HG03060 (cell line): ENCODE data around the gene INAVA.
"Not testable (repeated sequence)": the region's sequence is repeated elsewhere in the genome, so short reads cannot be mapped to it uniquely, and the experiment has no call there.

ENCODE experiments used
- ATAC-seq: cut with Tn5 transposase; IDR thresholded peaks from one replicate; pipeline ENCODE4 v1.9.1; 2021; ENCODE audit warnings: low read depth, moderate number of reproducible peaks; ENCODE audit not compliant: unreplicated experiment

The INAVA gene

DNA sequence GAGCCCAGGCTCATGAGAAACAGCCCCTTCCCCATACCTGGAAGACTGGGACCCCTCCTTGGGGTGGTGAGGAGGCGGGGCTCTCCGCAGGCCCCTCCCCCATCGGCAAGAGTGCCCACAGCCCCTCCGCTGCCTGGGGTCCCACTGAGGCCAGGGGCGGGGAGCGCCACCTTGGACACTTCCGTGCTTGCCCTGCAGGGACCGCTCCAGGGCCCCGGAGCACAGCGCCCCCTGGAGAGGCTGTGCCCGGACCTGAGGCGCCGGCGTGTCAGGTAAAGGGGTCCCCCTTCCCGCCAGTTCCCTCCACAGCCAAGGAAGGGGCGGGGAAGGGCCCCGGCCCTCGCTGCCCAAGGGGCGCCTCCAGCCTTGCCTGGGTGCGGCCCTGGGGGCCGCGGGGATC, 21.5 kb downstream of the INAVA start:
- ATAC-seq = no peak

DNA sequence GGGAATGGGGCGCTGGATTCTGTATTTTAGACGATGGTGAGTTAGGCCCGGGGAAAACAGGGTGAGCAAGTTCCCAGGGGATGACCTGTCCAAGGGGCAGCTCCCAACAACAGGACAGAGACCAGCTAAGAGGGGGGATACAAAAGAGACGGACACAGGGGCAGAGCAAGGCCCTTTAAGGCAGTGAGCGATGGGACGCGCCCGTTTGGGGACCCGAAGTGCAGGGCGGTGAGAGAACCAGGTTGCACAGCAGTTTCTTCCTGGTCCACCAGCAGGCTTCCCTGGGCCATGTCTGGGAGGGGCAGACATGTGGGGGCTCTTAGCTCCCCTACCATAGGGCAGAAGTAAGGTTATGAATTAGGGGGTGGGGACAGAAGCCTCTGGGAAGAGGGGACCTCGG, 22.0 kb downstream of the INAVA start:
- ATAC-seq = no peak

DNA sequence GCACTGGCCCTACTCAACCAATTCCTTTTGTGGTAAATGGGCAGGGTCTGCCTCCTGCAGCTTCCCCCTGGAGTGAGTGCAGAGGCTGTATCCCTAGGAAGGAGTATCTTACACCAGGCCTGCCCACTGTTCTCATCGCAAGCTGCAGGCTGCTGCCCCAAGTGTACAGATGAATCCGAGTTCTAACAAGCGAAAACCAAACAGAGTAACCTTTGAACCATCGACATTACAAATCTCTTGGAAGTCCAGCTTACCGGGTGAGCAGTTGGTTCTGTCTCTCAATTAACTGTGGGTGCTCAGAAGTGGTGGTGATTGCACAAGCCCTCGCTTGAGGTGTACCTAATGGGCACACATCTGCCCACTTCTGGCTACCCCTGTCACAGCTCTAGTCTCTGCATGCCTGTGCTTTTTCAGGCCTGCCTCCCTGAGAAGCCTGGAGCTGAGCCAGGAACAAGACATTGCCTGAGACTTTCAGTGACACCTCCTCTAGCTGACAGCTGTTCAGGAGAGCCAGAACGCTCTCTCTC, 22.7 kb downstream of the INAVA start:
- ATAC-seq = no peak

DNA sequence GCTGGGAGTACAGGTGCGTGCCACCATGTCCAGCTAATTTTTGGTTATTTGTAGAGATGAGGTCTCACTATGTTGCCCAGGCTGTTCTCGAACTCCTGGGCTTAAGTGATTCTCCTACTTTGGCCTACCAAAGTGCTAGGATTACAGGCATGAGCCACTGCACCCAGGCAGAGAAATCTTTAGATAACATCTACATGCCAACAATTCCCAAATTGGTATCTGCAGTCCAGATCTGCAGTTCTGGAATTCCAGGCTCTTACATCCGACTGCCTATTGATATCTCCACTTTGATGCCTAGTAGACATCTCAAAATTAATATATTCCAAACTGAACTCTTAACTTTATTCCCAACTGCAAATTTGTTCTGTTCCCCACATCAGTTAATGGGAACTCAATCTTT, 23.3 kb downstream of the INAVA start:
- ATAC-seq = no peak

DNA sequence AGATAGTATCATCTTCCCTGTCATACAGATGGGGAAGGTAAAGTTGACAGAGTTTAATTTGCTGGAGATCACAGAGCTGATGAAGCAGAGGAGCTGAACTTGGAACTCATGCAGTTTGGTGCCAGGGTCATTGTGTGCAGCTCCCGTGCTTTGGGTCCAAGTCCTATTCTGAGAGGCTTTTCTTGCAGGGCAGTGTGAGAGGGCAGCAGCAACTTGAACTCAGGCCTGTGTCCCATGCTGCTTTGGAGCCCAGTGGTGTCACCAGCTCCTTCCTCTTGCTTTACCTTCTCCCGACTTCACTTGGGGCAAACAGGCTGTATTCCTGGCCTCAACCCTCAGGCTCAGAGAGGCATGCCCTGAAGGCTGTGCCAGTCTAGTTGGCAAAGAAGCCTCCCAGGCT, 24.7 kb downstream of the INAVA start:
- ATAC-seq = no peak

DNA sequence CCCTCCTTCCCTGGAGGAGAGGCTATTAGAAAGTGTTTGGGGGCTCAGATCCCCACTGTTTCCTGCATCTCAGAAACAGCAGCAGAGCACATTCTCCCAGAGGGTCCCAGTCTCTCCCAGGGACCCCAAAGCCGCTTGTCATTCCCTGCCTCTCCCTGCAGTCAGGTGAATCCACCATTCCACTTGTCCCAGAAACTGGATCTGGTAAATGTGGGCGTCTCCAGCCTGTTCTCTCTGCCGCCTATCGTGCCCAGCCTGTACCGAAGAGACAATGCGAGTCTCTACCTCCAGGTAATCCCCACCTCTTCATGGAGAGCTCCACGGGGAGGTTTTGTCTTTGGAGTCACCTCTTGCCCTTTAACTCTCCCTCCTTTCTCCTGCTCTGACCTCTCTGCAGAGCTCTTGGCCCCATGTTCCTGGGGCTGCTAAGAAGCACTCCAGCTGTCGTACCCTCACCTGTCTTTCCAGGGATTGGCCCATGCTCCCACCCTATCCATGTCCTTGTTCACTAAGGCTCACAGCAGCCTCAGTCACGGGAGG, 26.9 kb downstream of the INAVA start:
- ATAC-seq = no peak

DNA sequence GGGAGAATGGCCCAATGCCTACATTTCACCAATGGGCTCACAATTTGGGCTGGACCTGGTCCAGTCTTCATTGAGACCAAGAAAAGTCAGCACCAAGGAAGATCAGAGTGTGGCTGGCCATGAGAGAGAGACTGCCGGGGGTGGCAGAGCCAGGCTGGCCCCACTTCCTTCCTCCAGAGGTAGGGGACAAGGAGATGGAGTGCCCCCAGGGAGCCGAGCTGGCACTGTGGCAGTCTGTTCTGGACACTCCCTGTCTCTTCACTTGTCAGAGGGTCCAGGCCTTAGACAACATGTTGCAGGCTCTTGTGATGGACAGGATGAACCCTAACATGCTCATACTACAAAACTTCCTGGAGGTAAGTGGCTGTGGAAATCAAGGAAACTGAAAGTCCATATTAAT, 27.7 kb downstream of the INAVA start:
- no peak for ATAC-seq

DNA sequence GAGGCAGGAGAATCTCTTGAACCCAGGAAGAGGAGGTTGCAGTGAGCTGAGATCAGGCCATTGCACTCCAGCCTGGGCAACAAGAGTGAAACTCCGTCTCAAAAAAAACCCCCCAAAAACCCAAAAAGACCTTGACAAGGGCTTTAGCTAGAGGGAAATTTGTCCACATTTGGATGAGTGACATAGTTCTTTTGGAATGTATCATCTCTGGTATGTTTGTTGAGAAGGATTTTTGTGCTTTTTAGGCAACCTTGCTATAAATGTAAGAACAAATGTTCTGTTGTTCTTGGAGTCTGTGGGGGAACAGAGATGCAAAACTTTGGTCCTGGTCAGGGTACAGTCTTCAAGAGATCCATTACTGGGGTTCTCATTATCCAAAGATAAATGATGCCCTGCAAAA, 28.9 kb downstream of the INAVA start:
- ATAC-seq = no peak

DNA sequence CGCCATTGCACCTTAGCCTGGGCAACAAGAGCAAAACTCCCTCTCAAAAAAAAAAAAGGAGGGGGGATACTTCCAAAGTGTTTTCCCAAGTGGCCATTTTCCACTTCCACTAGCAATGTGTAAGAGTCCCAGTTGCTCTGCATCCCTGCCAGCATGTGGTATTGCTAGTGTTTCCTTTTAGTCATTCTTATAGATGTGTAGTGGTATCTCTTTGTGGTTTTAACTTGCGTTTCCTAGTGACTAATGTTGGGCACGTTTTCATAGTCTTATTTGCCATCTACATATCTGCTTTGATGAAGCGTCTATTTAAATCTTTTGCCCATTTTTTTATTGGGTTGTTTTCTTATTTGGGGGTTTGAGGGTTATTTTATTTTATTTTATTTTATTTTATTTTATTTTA, 31.1 kb downstream of the INAVA start:
- ATAC-seq = no peak

DNA sequence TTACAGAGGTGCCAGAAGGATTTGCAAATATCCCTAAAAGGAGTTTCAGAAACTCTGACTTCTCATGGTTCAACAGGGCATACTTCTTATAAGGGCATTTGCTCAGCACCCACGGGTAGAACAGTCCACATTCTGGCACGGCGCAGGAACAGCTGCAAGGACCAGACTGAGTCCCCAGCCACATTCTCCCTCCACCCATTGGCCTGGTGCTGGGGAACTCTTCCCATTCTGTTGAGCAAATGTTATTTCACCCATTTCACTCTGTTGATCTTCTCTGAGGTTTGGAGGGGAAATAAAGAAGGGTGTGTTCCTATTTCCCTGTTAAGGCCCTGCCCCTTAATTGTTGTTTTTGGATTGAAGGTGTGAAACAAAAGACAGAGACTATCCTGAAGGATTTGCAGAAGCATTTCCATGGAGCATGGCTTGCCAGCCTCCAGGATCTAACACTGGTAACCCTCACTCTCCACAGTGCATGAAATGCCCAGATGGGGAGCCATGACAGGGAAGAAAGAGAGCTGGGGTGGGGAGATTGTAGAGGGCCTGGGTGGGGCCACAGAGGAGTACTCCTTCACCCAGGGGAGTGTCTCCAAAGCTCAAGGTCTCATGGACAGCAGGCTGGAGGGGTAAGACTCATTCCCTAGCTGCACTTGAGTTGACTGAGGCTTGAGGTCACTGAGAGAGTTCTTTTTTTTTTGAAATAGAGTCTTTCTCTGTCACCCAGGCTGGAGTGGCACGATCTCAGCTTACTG, 35.0 kb downstream of the INAVA start:
- ATAC-seq = no peak

DNA sequence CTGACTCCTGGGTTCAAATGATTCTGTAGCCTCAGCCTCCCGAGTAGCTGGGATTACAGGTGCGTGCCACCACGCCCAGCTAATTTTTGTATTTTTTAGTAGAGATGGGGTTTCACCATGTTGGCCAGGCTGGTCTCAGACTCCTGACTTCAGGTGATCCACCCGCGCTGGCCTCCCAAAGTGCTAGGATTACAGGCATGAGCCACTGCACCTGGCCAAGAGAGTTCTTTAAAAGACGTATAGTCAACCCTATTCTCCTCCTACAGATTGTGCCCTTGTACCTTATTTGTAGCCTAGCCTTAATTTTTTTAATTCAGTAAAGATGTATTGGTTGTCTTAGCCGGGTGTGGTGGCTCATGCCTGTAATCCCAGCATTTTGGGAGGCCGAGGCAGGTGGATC, 35.6 kb downstream of the INAVA start:
- ATAC-seq = not testable (repeated sequence)

DNA sequence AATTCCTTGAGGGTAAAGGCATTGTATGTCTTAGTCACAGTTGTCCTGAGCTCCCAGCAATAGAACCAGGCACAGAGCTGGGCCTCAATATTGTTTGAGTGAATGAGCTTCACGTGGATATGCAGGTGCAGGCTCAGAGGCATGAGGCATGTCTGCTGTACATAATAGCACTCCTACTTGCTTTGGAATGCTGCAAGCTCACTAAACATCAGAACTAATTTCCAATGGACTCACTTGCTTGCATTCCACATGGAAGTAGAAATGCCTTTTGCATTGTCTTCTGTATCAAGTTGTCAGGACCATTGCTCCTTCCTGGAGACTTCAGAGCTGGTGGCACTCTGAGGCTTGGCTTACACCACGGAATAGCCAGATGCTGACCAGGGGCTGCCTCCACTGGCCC, 37.1 kb downstream of the INAVA start:
- ATAC-seq = no peak

DNA sequence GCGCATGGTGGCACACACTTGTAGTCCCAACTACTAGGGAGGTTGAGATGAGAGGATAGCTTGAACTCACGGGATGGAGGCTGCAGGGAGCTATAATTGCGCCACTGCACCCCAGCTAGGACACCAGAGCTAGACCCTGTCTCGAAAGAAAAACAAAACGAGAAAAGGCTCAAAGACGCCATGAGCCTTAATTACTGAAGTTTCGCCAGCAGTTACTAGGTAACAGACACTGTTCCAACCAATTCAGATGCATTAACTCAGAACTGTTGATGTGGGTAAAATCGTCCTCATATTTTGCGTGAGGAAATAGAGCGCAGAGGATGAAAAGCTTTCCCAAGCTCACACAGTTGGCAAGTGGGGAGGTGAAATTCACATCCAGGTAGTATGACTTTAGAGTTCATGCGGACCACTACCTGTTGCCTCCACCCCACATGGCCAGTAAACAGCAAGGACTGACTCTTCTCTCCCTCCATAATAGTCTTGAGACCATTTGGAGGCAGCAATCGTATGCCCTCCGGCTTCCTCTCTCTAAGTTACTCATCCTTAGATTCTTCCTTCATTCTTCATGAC, 40.1 kb downstream of the INAVA start:
- no peak for ATAC-seq

DNA sequence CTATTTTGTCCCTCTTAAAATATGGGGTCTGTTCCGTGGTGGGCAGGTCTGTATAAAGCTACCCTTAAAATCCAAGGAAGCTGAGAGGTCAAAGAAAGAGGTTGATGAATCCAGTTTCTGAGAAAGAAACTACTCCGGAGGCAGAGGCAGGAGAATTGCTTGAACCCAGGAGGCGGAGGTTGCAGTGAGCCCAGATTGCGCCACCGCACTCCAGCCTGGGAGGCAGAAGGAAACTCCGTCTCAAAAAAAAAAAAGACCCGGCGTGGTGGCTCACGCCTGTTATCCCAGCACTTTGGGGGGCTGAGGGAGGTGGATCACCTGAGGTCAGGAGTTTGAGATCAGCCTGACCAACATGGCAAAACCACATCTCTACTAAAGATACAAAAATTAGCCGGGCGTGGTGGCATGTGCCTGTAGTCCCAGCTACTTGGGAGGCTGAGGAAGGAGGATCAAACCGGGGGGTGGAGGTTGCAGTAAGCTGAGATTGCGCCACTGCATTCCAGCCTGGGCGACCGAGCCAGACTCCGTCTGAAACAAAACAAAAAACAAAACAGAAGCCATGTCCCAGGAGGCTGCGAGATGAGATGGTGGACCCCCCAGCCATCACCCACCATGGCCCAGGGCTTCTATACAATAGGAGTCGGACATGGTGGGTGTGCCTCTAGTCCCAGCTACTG, 40.7 kb downstream of the INAVA start:
- not testable (repeated sequence) for ATAC-seq

DNA sequence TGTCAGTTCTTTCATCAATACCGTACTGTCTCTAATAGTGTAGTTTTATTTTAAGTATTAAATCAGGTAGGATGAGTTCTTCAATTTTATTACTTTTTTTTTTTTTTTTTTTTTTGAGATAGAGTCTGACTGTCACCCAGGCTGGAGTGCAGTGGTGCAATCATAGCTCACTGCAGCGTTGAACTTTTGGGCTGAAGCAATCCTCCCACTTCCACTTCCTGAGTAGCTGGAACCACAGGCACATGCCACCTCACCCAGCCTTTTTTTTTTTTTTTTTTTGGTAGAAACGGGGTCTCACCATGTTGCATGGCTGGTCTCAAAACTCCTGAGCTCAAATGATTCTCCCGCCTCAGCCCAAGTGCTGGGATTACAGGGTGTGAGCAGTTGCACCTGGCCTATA, 44.3 kb downstream of the INAVA start:
- no peak for ATAC-seq

DNA sequence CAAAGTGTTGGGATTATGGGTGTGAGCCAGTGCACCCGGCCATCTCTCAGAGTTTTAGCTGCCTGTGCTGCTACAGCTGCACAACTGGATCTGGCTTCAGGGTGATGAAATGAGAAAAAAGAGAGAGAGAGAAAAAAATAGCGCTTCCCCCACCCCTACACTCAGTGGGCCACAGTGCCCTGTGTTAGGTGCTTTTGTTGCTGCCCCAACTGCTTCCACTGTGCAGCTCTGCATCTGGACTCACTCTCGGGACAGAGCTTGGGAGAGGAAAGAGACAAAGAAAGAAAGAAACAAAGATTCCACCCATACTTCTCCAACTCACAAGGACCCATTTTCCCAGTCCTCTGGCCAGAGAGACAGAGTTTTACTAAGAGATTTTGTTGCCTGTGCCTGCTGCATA, 50.4 kb downstream of the INAVA start:
- ATAC-seq = no peak

DNA sequence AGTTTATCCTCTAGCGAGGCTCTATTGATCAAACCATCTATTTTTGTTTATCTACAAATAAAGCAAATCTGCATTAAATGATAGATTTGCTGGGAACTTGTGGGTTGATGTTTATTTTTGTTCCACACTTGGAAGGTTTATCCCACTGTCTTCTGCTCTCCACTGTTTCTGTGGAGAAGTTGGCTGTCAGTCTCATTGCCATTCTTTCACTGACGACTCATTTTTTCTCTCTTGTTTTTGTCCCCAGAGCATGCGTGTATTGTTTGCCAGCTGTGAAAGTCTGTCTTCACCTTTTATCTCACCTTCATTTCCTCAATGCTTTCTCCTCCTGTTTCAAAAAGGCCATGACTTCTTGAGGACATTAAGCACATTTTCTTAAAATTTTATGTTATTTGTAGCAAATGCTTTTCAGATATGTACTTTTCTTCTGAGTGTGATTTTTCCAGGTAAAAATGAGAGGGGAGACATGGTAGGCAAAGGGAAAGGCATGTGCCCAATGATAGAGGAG, 52.4 kb downstream of the INAVA start:
- no peak for ATAC-seq

DNA sequence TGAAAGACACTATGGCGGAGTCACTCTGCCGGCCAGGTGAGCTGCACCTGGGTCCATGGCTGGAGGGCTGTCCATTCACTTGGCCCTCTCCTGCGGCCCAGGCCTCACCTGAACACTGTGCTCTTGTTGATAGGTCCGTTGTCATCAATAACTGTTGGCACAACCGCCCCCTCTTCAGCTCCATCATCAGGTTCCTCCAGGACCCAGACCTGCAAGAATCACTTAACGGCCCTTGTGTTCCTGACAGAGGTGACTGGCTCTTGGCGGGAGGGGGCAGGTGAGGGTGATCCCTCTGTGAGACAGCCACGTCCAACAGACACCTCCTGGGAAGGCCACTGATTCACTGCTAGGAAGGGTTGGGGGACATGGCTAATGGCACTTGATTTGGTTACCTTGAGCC, 54.9 kb downstream of the INAVA start:
- no peak for ATAC-seq

DNA sequence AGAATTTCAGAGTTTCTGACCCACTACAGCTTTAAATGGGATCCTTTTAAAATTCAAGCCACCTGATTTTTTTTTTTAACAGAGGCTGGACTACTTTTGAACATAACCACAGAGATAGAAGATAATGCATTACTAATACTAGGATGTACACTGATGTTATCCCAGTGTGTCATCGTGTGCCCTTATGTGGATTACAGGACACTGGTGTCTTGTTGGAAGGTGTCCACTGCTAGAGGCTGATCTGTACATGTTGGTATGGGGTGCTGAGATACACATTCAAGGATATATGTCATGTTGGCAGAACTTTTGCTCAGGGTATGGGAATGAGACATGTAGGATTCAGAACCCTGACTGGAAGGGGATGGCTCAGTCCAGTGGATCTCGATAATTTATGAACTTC, 56.3 kb downstream of the INAVA start:
- ATAC-seq = no peak

DNA sequence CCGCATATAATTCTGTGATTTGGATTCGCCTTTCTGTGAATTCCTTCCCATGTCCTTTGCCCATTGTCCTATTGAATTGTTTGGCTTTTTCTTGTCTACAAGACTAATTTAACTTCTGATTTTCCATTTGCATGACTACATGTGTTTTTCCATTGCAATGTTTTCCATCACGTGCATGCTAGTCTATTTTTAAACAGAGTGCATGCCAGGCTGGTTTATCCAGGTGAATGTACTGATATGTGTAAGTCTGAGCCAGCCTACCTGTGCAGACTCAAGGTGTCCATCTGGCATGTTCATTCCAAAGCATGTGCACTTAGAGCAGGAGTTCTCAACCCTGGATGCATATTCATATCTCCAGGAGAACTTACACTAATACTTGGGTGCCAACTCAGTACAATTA, 59.7 kb downstream of the INAVA start:
- ATAC-seq = no peak

DNA sequence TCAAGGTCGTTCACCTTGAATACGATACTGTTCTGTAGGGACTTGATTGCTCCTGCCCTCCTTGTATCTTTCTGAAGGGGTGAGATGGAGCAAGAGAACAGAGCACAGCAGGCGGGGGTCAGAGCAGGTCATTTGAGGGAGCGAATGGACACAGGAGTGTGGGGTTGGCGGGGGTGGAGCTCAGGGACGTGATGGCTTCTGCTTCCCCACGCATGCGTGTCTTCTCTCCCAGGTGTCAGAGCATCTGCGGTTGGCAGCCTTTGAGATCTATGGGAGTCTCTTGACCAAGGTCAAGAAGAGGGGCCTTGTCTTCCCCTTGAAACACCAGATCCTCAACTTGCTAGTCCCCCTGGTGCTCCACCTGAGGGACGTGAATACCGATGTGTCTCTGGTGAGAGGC, 63.9 kb downstream of the INAVA start:
- ATAC-seq = no peak
